ENCODE measurements around the gene SAMD1. TPM values are rescaled to one million over a fixed set of nuclear protein-coding genes. Genes with fewer than 3 reads are reported as not detected.

SAMD1 gene
- total and polyA plus RNA-seq, 2 donors (not counting 1 experiment from before 2014, with no cell fraction given) = 7.3 to 19.0 TPM

DNA sequence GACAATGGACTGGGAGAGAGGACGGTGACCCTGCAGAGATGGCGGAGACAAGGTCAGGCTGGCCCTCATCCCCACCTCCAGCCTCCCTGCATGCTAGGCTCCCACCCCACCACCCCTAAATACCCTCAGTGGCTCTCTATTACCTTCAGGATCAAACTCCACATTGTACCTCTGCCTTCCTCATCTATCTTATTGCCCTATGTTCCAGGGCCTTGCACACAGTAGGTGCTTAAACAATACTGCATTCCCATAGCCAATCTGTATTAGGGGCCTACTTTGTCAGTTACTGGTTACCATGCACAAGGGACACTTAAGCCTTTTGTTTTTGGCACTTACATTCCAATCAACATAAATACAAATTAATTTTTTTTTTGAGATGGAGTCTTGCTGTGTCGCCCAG, 35.2 kb downstream of the SAMD1 start:
- H2AFZ ChIP-seq (ENCODE audit: low read length) = no peak overlapping the region
- H3K27me3 ChIP-seq (ENCODE audit: control insufficient read depth, insufficient read depth, low read length) = peaks cover 5% of the 10 kb centered on the region
- TF ChIP-seq EZH2 (IDR thresholded peaks at IDR 0.05; ENCODE audit: low read length, missing control alignments) (no peak), CTCF (conservative IDR thresholded peaks at IDR 0.05 in 1 of 2, IDR thresholded peaks at IDR 0.05 in 1 of 2; ENCODE audit: low read depth in 1 of 2, low read length in 2 of 2) (no peak)

DNA sequence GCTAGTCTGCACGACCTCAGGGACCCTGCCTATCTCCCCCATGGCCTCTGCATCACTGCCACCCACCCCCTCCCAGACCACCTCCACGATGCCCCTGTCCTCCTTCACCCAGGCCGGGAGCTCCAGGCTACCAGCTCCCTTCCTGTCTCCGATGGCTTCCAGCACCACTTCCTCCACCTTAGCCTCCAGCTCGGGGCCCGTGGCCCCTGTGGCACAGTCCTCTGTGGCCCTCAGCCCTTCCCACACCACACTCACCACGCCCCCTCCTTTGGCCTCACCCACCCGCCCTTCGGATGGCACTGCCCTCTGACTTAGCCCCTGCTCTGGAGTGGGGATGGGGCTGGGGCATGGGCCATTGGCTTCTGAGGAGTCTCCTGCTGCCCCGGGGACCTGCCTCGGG, 35.8 kb downstream of the SAMD1 start:
- DNase-seq (ENCODE audit: low read depth in 2 of 2) = no peak
- TF ChIP-seq EZH2 (IDR thresholded peaks at IDR 0.05; ENCODE audit: low read length, missing control alignments) (no peak), CTCF (conservative IDR thresholded peaks at IDR 0.05 in 1 of 2, IDR thresholded peaks at IDR 0.05 in 1 of 2; ENCODE audit: low read depth in 1 of 2, low read length in 2 of 2) (no peak)
- peaks cover 5% of the 10 kb centered on the region for H3K27me3 ChIP-seq (ENCODE audit: control insufficient read depth, insufficient read depth, low read length)
- no peak overlapping the region for H3K4me3 ChIP-seq (replicated peaks in 1 of 4; ENCODE audit: control extremely low read depth in 1 of 4, insufficient read depth in 1 of 4, low read depth in 3 of 4, low read length in 4 of 4)
- no peak overlapping the region for H3K27ac ChIP-seq (ENCODE audit: insufficient read depth, low read length)
- H3K9me3 ChIP-seq (ENCODE audit: control insufficient read depth, insufficient read depth, low read depth, low read length) = no peaks in the 10 kb centered on the region
- H4K20me1 ChIP-seq (ENCODE audit: control insufficient read depth, extremely low read depth, insufficient read depth, low read length) = no peaks in the 10 kb centered on the region
- H2AFZ ChIP-seq (ENCODE audit: low read length) = no peak overlapping the region
- H3K36me3 ChIP-seq (ENCODE audit: control insufficient read depth, insufficient read depth, low read length) = no peaks in the 10 kb centered on the region
- no peak overlapping the region for H3K4me2 ChIP-seq (ENCODE audit: extremely low read depth, insufficient read depth, low read length)
- H3K4me1 ChIP-seq (ENCODE audit: control insufficient read depth, extremely low read depth, insufficient read depth, low read length) = no peaks in the 10 kb centered on the region
- no peak overlapping the region for H3K9ac ChIP-seq (ENCODE audit: insufficient read depth, low read length)
- no peaks in the 10 kb centered on the region for H3K79me2 ChIP-seq (ENCODE audit: control insufficient read depth, insufficient read depth, low read length)

More for the DNA sequence above, 35.2 kb downstream of the SAMD1 start:
- Histone ChIP-seq H3K79me2 (ENCODE audit: control insufficient read depth, insufficient read depth, low read length) (no peaks in the 10 kb centered on the region), H3K4me2 (ENCODE audit: extremely low read depth, insufficient read depth, low read length) (no peak overlapping the region), H3K36me3 (ENCODE audit: control insufficient read depth, insufficient read depth, low read length) (no peaks in the 10 kb centered on the region), H3K4me1 (ENCODE audit: control insufficient read depth, extremely low read depth, insufficient read depth, low read length) (no peaks in the 10 kb centered on the region), H3K4me3 (replicated peaks in 1 of 4; ENCODE audit: control extremely low read depth in 1 of 4, insufficient read depth in 1 of 4, low read depth in 3 of 4, low read length in 4 of 4) (no peak overlapping the region), H3K9ac (ENCODE audit: insufficient read depth, low read length) (no peak overlapping the region), H3K27ac (ENCODE audit: insufficient read depth, low read length) (no peak overlapping the region), H3K9me3 (ENCODE audit: control insufficient read depth, insufficient read depth, low read depth, low read length) (no peaks in the 10 kb centered on the region), H4K20me1 (ENCODE audit: control insufficient read depth, extremely low read depth, insufficient read depth, low read length) (no peaks in the 10 kb centered on the region)
- DNase-seq (ENCODE audit: low read depth in 2 of 2) = no peak

GRCh38 chr19:14054099-14054498, 36.5 kb downstream of the SAMD1 start:
- Histone ChIP-seq H3K36me3 (ENCODE audit: control insufficient read depth, insufficient read depth, low read length) (no peaks in the 10 kb centered on the region), H2AFZ (ENCODE audit: low read length) (no peak overlapping the region), H3K9me3 (ENCODE audit: control insufficient read depth, insufficient read depth, low read depth, low read length) (no peaks in the 10 kb centered on the region), H3K27me3 (ENCODE audit: control insufficient read depth, insufficient read depth, low read length) (peaks cover 5% of the 10 kb centered on the region), H3K9ac (ENCODE audit: insufficient read depth, low read length) (no peak overlapping the region), H3K27ac (ENCODE audit: insufficient read depth, low read length) (no peak overlapping the region), H3K4me3 (replicated peaks in 1 of 4; ENCODE audit: control extremely low read depth in 1 of 4, insufficient read depth in 1 of 4, low read depth in 3 of 4, low read length in 4 of 4) (no peak overlapping the region), H3K4me2 (ENCODE audit: extremely low read depth, insufficient read depth, low read length) (no peak overlapping the region), H3K4me1 (ENCODE audit: control insufficient read depth, extremely low read depth, insufficient read depth, low read length) (no peaks in the 10 kb centered on the region), H4K20me1 (ENCODE audit: control insufficient read depth, extremely low read depth, insufficient read depth, low read length) (no peaks in the 10 kb centered on the region), H3K79me2 (ENCODE audit: control insufficient read depth, insufficient read depth, low read length) (no peaks in the 10 kb centered on the region)
- DNase-seq (ENCODE audit: low read depth in 2 of 2) = no peak
- TF ChIP-seq CTCF (conservative IDR thresholded peaks at IDR 0.05 in 1 of 2, IDR thresholded peaks at IDR 0.05 in 1 of 2; ENCODE audit: low read depth in 1 of 2, low read length in 2 of 2) (no peak), EZH2 (IDR thresholded peaks at IDR 0.05; ENCODE audit: low read length, missing control alignments) (no peak)
